GM12892 (cell line): ENCODE measurements around the gene TMEM247.

Experiments
- POLR2A ChIP-seq: IDR thresholded peaks from 2 replicates; pipeline ENCODE4 v1.6.1; 2011; ENCODE audit warnings: low read depth, low read length, control low read depth
- POLR2AphosphoS5 ChIP-seq: IDR thresholded peaks from 2 replicates; pipeline ENCODE4 v1.6.1; 2011; ENCODE audit warnings: low read depth, low read length, control low read depth
- TAF1 ChIP-seq: IDR thresholded peaks from 2 replicates; pipeline ENCODE4 v1.6.1; 2011; ENCODE audit warnings: low read depth, mild to moderate bottlenecking, control low read depth, low read length, borderline replicate concordance

- TF ChIP-seq POLR2AphosphoS5 (no peak), POLR2A (no peak), TAF1 (no peak)
Observed at GRCh38 chr2:46430992-46431391, 48.4 kb upstream of the TMEM247 start.
